DMS53 (cell line): ENCODE measurements around the gene SERTAD1.
"Not testable (repeated sequence)": the region's sequence is repeated elsewhere in the genome, so short reads cannot be mapped to it uniquely, and the experiment has no call there.

ENCODE experiments used
- DNase-seq: peaks from one replicate; lab custom pipeline; 2025; lab: John Stamatoyannopoulos, UW

SERTAD1 gene, protein sequence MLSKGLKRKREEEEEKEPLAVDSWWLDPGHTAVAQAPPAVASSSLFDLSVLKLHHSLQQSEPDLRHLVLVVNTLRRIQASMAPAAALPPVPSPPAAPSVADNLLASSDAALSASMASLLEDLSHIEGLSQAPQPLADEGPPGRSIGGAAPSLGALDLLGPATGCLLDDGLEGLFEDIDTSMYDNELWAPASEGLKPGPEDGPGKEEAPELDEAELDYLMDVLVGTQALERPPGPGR

DNA sequence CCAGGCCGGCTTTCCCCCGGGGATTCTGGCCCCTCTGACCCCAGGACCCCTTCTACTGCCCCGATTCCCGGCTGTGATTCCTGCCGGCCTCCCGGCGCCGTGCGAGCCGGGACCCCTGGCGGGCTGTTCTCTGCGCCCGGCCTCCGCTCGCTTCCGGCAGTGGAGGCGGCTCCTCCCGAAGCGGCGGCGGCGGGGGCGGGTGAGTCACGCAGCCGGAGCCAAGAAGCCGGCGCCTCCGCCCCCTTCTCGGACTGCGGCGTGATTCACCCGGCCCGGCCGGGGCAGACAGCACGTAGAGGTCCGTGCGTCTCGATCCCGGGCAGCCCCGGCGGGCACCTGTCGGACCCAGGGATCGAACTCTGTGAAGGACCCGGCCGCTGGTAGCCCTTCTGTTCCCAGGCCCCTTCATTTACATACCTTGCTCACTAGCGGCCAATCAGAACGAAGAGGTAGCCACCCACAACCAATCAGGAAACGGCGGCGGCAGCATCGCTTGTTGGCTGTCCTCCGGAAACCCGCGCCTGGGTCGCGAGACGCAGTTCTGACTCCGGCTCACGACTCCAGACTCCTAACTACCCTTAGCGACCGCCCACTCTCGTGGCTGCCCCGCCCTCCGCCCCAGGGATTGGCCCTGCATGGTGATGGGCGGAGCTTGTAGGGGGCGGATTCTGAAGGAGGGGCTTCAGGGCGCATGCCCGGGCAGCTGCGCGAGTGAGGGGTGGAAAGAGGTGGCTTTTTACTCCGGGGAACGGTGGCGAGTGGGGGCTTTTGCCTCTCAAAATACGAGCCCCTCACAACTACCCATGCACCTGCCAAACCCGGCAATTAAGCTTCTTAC, at the start of gene SERTAD1:
SERTAD1 (minus strand) TSS at position 543 of the 838 bp plus-strand sequence. CDS start 2,446 bp downstream, outside the sequence.
- DNase-seq: peak; percentile 100

DNA sequence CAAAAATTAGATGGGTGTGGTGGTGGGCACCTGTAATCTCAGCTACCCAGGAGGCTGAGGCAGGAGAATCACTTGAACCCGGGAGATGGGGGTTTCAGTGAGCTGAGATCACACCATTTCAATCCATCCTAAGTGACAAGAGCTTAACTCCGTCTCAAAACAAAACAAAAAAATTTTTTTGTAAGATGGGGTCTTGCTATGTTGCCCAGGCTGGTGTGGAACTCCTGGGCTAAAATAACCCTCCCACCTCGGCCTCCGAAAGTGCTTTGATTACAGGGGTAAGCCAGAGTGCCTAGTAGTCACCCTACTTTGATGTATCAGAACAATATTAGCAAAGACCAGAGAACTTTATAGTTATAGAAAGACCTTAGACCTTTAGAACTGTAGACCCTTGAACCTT, 48.9 kb upstream of the SERTAD1 start:
- no peak for DNase-seq

- no peak for DNase-seq
Measured at GRCh38 chr19:40472516-40472915, 46.7 kb upstream of the SERTAD1 start.

- no peak for DNase-seq
Measured at GRCh38 chr19:40471111-40471510, 45.3 kb upstream of the SERTAD1 start.

- no peak for DNase-seq
Measured at GRCh38 chr19:40469011-40469410, 43.2 kb upstream of the SERTAD1 start.

- DNase-seq: peak; percentile 48
Measured at GRCh38 chr19:40466985-40467734, 41.4 kb upstream of the SERTAD1 start, which contains the start of gene SPTBN4. Gene SPTBN4 (plus strand): TSS chr19:40467001. CDS start chr19:40472622, 5,621 bp downstream.

DNA sequence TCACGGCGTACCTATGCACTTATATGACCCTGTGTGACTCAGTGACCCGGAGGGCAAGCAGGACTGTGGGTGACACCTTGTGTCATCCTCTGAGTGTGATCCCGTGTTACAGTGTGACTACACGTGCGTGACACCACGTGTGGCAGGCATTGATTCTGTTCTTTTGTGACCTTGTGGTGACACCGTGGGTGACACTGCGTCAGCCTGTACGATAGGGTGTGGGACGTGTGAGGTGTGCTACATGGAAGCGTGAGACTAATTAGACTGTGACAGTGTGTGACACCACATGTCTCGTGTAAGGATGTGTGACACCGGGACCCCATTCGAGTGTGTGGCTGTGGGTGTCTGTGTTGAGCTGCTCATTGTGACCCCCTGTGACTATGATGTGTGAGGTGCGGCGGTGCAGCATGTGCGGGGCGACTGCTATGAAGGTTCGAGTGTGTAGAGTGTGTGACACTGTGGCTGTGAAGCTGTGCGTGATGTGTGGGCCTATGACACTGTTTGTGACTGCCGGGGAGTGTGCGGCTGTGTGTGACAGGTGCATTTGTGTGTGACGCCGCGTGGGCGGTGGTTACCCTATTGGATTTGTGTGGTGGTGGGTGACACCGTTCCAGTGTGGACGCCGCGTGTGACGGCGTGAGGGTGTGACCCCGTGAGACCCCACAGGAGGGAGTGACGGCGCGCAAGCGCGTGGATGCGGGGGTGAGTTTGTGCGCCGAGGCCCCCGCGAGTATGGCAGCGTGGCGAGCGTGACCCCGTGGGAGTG, 40.6 kb upstream of the SERTAD1 start:
- DNase-seq: peak; percentile 93

DNA sequence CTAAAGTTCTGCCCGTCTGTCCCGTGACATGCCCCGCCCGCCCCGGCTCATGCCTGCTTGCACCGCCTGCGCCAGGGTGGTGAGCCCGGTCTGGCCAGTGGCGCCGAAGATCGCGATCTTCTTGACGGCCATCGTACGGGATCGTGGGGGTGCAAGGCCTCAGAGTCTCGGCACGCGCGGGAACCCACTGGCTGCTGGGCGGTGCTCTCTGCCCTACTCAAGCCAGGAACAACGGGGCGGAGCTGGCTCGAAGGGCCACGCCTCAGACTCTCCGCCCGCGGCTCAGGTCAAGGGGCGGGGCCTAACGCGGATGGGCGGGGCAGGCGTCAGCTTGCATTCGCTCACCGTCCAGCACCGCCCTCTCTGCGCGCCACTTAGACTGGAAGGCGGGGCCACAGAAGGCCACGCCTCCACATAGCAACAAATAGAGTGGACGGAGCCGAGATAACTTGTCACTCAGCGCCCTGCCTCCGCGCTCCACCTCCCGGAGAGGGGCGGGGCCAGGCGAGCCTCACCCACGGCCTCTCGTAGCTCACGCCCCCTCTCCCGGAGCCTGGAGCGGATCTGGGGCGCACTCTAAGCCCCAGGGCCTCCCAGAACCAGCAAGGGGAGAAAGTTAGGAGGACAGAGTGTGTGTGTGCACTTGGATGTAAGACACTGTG, 39.9 kb upstream of the SERTAD1 start, which contains the start of gene BLVRB:
BLVRB (minus strand) TSS at position 189 of the 662 bp plus-strand sequence; CDS start at position 132, 57 bp downstream.
- peak; percentile 99 for DNase-seq

- DNase-seq: peak; percentile 87
Measured at GRCh38 chr19:40465025-40465556, 39.3 kb upstream of the SERTAD1 start.

DNA sequence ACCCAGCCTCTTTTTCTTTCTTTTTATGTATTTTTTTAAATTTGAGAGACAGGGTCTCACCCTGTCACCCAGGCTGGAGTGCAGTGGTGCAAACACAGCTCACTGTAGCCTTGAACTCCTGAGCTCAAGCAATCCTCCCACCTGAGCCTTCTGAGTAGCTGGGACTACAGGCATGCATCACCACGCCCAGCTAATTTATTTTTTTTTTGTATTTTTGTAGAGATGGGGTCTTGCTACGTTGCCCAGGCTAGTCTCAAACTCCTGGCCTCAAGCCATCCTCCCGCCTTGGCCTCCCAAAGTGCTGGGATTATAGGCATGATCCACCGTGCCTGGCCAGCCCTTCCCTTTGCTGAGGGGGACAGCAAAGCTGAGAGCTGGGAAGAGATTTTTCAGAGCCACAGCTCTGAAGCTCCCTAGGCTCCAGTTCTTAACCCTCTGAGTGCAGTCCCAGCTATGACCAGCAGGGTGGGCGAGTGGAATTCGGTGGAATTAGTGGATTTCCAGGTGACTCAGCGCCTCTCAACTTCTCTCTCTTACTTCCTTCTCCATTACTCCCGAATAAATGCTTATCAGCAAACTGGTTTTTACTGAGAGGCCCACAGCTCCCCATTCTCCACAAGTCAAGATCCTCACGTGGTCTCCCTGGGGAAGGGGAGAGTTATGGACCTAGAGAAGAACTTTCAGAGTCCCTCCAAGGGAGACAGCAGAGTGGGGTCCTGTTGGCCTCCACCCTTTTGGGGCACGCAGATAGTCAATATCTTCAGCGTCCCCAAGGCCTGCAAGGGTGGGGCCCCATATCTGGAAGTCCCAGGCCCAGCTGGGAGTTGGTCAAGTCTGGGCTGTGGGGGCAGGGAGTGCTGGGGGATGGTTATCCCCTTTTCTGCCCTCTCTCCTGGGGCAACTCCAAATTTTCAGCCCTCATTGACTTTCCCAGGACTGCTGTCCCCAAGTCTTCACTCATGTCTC, 38.5 kb upstream of the SERTAD1 start:
- DNase-seq: peak; percentile 97

GRCh38 chr19:40463587-40464037, 37.8 kb upstream of the SERTAD1 start:
- DNase-seq: not testable (repeated sequence)

DNA sequence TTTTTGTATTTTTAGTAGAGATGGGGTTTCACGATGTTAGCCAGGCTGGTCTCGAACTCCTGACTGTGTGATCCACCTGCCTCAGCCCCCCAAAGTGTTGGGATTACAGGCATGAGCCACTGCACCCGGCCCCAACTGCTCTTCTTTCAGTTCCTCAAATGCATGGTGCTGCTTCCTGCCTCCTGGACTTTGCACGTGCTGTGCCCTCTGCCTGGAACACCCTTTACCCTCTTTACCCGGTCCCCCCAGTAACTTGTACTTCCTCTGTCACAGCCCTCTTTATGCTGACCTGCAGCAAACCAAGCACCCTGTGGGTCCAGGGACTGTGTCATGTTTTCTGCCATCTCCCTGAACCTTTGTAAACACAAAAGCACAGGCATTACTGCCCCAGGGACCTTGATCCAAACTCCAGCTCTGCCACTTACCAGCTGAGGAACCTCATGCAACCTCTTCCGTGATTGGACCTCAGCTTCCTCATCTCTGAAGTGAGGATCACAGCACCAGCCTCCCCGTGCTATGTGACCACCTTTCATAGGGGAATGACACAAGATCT, 36.0 kb upstream of the SERTAD1 start:
- DNase-seq: no peak

- DNase-seq: no peak
Measured at GRCh38 chr19:40460185-40460584, 34.4 kb upstream of the SERTAD1 start.

DNA sequence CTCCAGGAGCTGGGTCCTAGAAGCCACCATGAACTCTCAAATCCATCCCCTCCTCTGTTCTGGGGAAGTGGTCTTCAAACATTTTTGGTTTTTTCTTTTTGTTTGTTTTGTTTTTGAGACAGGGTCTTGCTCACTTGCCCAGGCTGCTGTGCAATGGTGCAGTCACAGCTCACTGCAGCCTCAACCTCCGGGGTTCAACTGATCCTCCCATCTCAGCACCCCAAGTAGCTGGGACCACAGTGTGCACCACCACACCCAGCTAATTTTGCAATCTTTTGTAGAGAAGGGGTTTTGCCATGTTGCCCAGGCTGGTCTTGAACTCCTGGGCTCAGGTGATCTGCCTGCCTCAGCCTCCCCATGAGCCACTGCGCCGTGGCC, 32.8 kb upstream of the SERTAD1 start:
- no peak for DNase-seq

DNA sequence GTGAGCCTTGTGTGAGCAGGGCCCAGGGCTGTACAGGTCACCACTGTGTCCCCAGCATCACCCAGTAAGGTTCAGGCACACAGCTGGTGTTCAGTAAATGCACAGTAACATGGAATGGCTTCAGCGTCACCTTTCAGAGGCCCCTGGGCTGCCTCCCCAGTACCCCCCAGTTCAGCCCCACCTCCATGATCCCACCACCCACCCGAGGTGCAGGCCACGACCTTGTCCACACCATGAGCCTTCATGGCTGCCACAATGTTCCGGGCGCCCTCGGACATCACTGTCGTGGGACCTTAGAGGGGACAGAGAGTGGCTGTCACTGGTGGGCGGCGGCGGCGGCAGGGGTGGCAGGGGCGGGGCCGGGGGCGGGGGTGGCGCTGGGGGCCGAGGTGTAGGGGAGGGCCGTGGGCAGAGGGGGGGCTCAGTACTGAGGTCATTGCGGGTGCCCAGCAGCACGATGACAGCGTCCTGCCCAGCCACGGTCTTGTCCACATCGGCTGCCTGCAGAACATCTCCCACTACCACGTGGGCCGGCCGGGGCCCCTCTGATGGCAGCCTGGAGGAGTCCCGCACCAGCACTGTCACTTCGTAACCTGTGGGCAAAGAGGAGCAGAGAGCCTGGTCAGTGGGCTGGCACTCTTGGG, 32.3 kb upstream of the SERTAD1 start:
- DNase-seq: no peak

- no peak for DNase-seq
Measured at GRCh38 chr19:40457048-40457447, 31.3 kb upstream of the SERTAD1 start.

DNA sequence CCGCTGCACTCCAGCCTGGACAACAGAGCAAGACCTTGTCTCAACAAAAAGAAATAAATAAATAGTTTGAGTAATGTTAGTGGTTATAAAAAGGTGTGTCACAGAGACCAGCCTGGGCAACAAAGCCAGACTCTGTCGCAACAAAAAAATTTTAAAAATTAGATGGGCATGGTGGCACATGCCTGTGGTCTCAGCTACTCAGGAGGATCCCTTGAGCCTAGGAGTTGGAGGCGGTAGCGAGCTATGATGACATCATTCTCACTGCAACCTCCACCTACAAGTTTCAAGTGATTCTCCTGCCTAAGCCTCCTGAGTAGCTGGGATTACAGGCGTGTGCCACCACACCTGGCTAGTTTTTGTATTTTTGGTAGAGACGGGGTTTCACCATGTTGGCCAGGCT, 28.2 kb upstream of the SERTAD1 start:
- not testable (repeated sequence) for DNase-seq

GRCh38 chr19:40453151-40453735, 27.5 kb upstream of the SERTAD1 start:
- no peak for DNase-seq
